Endothelial cell of umbilical vein (primary cell): ENCODE measurements around the gene SMARCD3. TPM values are rescaled to one million over a fixed set of nuclear protein-coding genes. Genes with fewer than 3 reads are reported as not detected.

ENCODE experiments used
- BruUV-seq: library from RNA; stranded (reverse); fragments of 400-500 nt; replicated peaks from 2 replicates; lab custom pipeline; 2021; lab: Mats Ljungman, UMichigan
- CTCF ChIA-PET: fragments of 300-600, 350-600 bp; sonication (Branson Sonifier 250); formaldehyde crosslinking; loops from one replicate; lab custom pipeline; 2021; ENCODE audit warnings: antibody characterized with exemption, inconsistent platforms; lab: Charles Lee
- POLR2A ChIA-PET: fragments of 300-600, 350-600 bp; sonication (Branson Sonifier 250); formaldehyde crosslinking; loops from one replicate; lab custom pipeline; 2021; ENCODE audit warnings: antibody characterized with exemption, inconsistent platforms; lab: Charles Lee
- DNase-seq: peaks from one replicate; pipeline ENCODE4 v3.0.0-alpha.2; 2011; ENCODE audit warnings: low read depth, low spot score
- FAIRE-seq: peaks from 2 replicates; lab custom pipeline; 2011; peaks lifted over from hg19 to GRCh38; lab: Jason Lieb, UNC
- H2AFZ ChIP-seq: 2 replicates; pipeline ENCODE4 v1.6.0; 2012; ENCODE audit warnings: low read depth, low read length, control low read depth, inconsistent platforms
- H3K27ac ChIP-seq: 2 replicates; pipeline ENCODE4 v1.5.1; 2011; ENCODE audit warnings: low read depth, mild to moderate bottlenecking, control low read depth, low read length, moderate library complexity; ENCODE audit not compliant: insufficient read depth
- H3K27me3 ChIP-seq, 2 experiments: 2 replicates each; pipeline versions ENCODE4 v1.6.0 to v1.6.1; 2011; ENCODE audit warnings: low read length in 2 of 2, mixed read lengths in 1 of 2; ENCODE audit not compliant: control insufficient read depth in 2 of 2, insufficient read depth in 2 of 2
- H3K36me3 ChIP-seq, 2 experiments: 2 replicates in 1 of 2; 3 replicates in 1 of 2; pipeline ENCODE4 v1.5.1; 2011; ENCODE audit warnings: low read length in 2 of 2, mild to moderate bottlenecking in 1 of 2, moderate library complexity in 1 of 2; ENCODE audit not compliant: control insufficient read depth in 2 of 2, insufficient read depth in 2 of 2; ENCODE audit errors: extremely low read depth in 1 of 2
- H3K4me1 ChIP-seq: 3 replicates; pipeline ENCODE4 v1.5.1; 2011; ENCODE audit warnings: mild to moderate bottlenecking, low read length; ENCODE audit not compliant: control insufficient read depth, insufficient read depth; ENCODE audit errors: extremely low read depth
- H3K4me2 ChIP-seq: 2 replicates; pipeline ENCODE4 v1.6.1; 2011; ENCODE audit warnings: low read length, control low read depth, mixed read lengths; ENCODE audit not compliant: insufficient read depth
- H3K4me3 ChIP-seq, 3 experiments: fragments of 200-600 bp in 1 of 3; sonication (generic), shearing (Covaris generic) in 1 of 3; replicated peaks in 1 of 3; 2 replicates each; pipeline ENCODE4 v1.5.1; 2011 to 2016; ENCODE audit warnings: control low read depth in 3 of 3, low read length in 3 of 3, mild to moderate bottlenecking in 2 of 3, inconsistent platforms in 1 of 3, low read depth in 1 of 3, moderate library complexity in 1 of 3; ENCODE audit not compliant: insufficient read depth in 1 of 3
- H3K79me2 ChIP-seq: 2 replicates; pipeline ENCODE4 v1.6.0; 2012; ENCODE audit warnings: low read length, inconsistent platforms; ENCODE audit not compliant: control insufficient read depth, insufficient read depth
- H3K9ac ChIP-seq: replicated peaks from 2 replicates; pipeline ENCODE3; 2011; ENCODE audit warnings: low read length, control low read depth; ENCODE audit not compliant: insufficient read depth; ENCODE audit errors: extremely low read depth
- H3K9me1 ChIP-seq: replicated peaks from 3 replicates; pipeline ENCODE4 v1.6.0; 2011; ENCODE audit warnings: mild to moderate bottlenecking, low read length; ENCODE audit not compliant: control insufficient read depth, insufficient read depth; ENCODE audit errors: extremely low read depth
- H3K9me3 ChIP-seq: replicated peaks from 2 replicates; pipeline ENCODE4 v1.5.1; 2012; ENCODE audit warnings: low read length, inconsistent platforms; ENCODE audit not compliant: control insufficient read depth, insufficient read depth
- H4K20me1 ChIP-seq: replicated peaks from 2 replicates; pipeline ENCODE3; 2011; ENCODE audit warnings: mild to moderate bottlenecking, low read length; ENCODE audit not compliant: control insufficient read depth, insufficient read depth; ENCODE audit errors: extremely low read depth
- EZH2 ChIP-seq: IDR thresholded peaks from 2 replicates; pipeline ENCODE4 v1.6.1; 2012; ENCODE audit warnings: borderline replicate concordance, low read depth, mild to moderate bottlenecking, moderate library complexity, low read length, inconsistent platforms; ENCODE audit not compliant: severe bottlenecking
- FOS ChIP-seq: IDR thresholded peaks from 2 replicates; pipeline ENCODE4 v1.6.1; 2011; ENCODE audit warnings: mild to moderate bottlenecking, low read length, moderate library complexity, borderline replicate concordance; ENCODE audit not compliant: insufficient read depth
- GATA2 ChIP-seq: IDR thresholded peaks from 2 replicates; pipeline ENCODE4 v1.7.0; 2011; ENCODE audit warnings: low read depth, mild to moderate bottlenecking, moderate library complexity, mixed read lengths, low read length; ENCODE audit not compliant: insufficient read length, insufficient read depth
- JUN ChIP-seq: IDR thresholded peaks from 2 replicates; pipeline ENCODE4 v1.6.1; 2011; ENCODE audit warnings: borderline replicate concordance, low read depth; ENCODE audit not compliant: insufficient read length, insufficient read depth
- MYC ChIP-seq: IDR thresholded peaks from one replicate; pipeline ENCODE4 v1.6.1; 2011; ENCODE audit warnings: mild to moderate bottlenecking, low read depth, low read length
- POLR2A ChIP-seq: IDR thresholded peaks from 2 replicates; pipeline ENCODE4 v1.6.1; 2012; ENCODE audit warnings: low read depth, mild to moderate bottlenecking, control low read depth, low read length
- POLR2AphosphoS5 ChIP-seq: IDR thresholded peaks from 2 replicates; pipeline ENCODE4 v1.6.1; 2012; ENCODE audit warnings: low read depth, mild to moderate bottlenecking, control low read depth, low read length, moderate library complexity; ENCODE audit not compliant: insufficient read depth
- dilution Hi-C: fragments of 300-500 bp; cut with MboI; formaldehyde crosslinking; loops from one replicate; pipeline ENCODE4 v1.15.0; 2019; ENCODE audit warnings: low sequenced_read_pairs; ENCODE audit not compliant: extremely low pct_ligation_motif_present
- intact Hi-C: fragments of 100-400 bp; cut with micrococcal nuclease; formaldehyde crosslinking; loops from one replicate; pipeline ENCODE4 v1.10.0; 2022
- polyA plus RNA-seq, 4 experiments: library from polyadenylated mRNA; depleted of rRNA in 3 of 4; stranded (reverse) in 3 of 4; unstranded in 1 of 4; fragments of >200 nt; gene quantifications; 2 replicates each; pipeline versions ENCODE4 v1.2.1 to v1.2.3, GENCODE V29; 2011 to 2012; ENCODE audit warnings: missing spikeins in 1 of 4
- total RNA-seq: library from RNA; stranded (reverse); gene quantifications from 2 replicates; pipeline ENCODE4 v1.2.3, GENCODE V29; 2021
- TF ChIP-seq, protein P1 (sequence below): IDR thresholded peaks from 2 replicates; pipeline ENCODE4 v1.6.1; 2011; ENCODE audit not compliant: insufficient read depth, insufficient read length
- TF ChIP-seq, protein P2 (sequence below), 2 donors: IDR thresholded peaks; 1 replicate in 1 of 2; 2 replicates in 1 of 2; pipeline ENCODE4 v1.5.1; 2011; ENCODE audit warnings: low read length in 2 of 2, mild to moderate bottlenecking in 2 of 2, moderate library complexity in 2 of 2, control low read depth in 1 of 2, inconsistent platforms in 1 of 2, low read depth in 1 of 2; ENCODE audit not compliant: insufficient read depth in 1 of 2; ENCODE audit errors: extremely low read depth in 1 of 2

Gene SMARCD3
- total and polyA plus RNA-seq, 2 donors (not counting 3 experiments of a cell fraction or from before 2014, with no cell fraction given), result 6.1 to 8.5 TPM

DNA sequence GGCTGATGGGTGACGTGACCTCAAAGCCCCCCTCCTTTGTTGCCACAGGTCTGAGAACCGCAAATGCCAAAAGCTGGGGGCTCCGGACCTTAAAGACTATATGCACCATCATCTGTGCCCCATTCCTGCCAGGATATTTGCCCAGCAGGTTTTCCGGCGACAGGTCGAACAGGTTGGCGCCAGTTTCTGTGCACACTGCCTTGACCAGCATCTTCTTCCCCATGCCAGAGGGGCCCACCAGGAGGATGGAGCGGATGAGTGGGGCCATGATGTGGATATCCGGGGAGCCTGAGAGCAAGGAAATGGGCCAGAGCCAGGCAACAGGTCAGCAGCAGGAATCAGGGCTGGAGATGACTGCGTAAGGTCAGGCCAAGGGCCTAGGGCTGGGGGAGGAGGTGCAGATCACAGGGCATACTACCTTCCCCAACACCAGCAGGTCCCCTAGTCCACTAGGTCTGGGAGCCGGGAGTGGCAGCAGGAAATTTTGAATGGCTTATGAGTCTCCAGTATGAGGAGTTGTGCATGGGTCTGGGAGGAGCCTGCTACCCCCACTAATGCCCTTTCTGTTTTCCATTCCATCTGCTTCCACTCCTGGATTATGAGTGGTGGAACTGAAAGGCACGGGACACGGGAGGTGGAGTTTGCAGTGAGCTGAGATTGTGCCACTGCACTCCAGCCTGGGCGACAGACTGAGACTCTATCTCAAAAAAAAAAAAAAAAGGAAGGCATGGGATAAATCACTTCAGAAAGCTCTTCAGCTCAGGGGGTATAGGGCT lies 55.1 kb downstream of the SMARCD3 start:
- CTCF ChIA-PET, result interaction anchor here (0.6 kb wide), 1 partner anchor 31 kb away, joined by 3 read pairs; no protein-coding TSS in a partner anchor
- no peaks in the 10 kb centered on the region for H3K9me1 ChIP-seq
- H4K20me1 ChIP-seq, result no peaks in the 10 kb centered on the region
- peaks cover 15 to 17% of the 10 kb centered on the region in 2 experiments for H3K27me3 ChIP-seq
- FAIRE-seq, result no peak
- no peak overlapping the region for H3K4me2 ChIP-seq
- no peak overlapping the region for H3K4me3 ChIP-seq
- dilution Hi-C loops, result no loop called here
- BruUV-seq, result no TSS peak
- no peak for DNase-seq
- POLR2A ChIA-PET, result no interaction called here
- no peaks in the 10 kb centered on the region for H3K36me3 ChIP-seq
- H3K4me1 ChIP-seq, result no peaks in the 10 kb centered on the region
- no peak overlapping the region for H3K27ac ChIP-seq
- intact Hi-C loops, result no loop called here
- H3K9me3 ChIP-seq, result no peaks in the 10 kb centered on the region
- H3K79me2 ChIP-seq, result no peaks in the 10 kb centered on the region
- TF ChIP-seq FOS (no peak), POLR2A (no peak), POLR2AphosphoS5 (no peak), GATA2 (no peak), MYC (no peak), EZH2 (no peak), JUN (no peak)
- TF ChIP-seq, protein P1, sequence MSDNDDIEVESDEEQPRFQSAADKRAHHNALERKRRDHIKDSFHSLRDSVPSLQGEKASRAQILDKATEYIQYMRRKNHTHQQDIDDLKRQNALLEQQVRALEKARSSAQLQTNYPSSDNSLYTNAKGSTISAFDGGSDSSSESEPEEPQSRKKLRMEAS, result no peak
- TF ChIP-seq, protein P2, sequence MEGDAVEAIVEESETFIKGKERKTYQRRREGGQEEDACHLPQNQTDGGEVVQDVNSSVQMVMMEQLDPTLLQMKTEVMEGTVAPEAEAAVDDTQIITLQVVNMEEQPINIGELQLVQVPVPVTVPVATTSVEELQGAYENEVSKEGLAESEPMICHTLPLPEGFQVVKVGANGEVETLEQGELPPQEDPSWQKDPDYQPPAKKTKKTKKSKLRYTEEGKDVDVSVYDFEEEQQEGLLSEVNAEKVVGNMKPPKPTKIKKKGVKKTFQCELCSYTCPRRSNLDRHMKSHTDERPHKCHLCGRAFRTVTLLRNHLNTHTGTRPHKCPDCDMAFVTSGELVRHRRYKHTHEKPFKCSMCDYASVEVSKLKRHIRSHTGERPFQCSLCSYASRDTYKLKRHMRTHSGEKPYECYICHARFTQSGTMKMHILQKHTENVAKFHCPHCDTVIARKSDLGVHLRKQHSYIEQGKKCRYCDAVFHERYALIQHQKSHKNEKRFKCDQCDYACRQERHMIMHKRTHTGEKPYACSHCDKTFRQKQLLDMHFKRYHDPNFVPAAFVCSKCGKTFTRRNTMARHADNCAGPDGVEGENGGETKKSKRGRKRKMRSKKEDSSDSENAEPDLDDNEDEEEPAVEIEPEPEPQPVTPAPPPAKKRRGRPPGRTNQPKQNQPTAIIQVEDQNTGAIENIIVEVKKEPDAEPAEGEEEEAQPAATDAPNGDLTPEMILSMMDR (IDR thresholded peaks at IDR 0.05; ENCODE audit: extremely low read depth in 1 of 2, insufficient read depth in 1 of 2, low read depth in 1 of 2, low read length in 2 of 2), result no peak
- H2AFZ ChIP-seq, result no peak overlapping the region
- no peak overlapping the region for H3K9ac ChIP-seq
